HepG2 (cell line): ENCODE results near the gene KRTAP5-1. TPM values are rescaled to one million over a fixed set of nuclear protein-coding genes. Genes with fewer than 3 reads are reported as not detected.

Source experiments
- ATAC-seq: fragments of 200-7000 bp; cut with Tn5 transposase; 3 replicates; pipeline ENCODE4 v1.9.1; 2020; ENCODE audit warnings: mild to moderate bottlenecking, moderate library complexity
- BruUV-seq: library from RNA; stranded (reverse); fragments of 400-500 nt; replicated peaks from 2 replicates; lab custom pipeline; 2021; lab: Mats Ljungman, UMichigan
- CTCF ChIA-PET: fragments of 300-600 bp; formaldehyde crosslinking; extraction: SDS; loops from one replicate; lab custom pipeline; 2021; ENCODE audit warnings: low total read pairs, inconsistent platforms, low intra/inter-chr PET ratio; lab: Yijun Ruan, JAX
- POLR2A ChIA-PET: fragments of 350-600 bp; sonication (Branson Sonifier 250); formaldehyde crosslinking; loops from one replicate; lab custom pipeline; 2020; ENCODE audit warnings: antibody characterized with exemption, inconsistent platforms; lab: Yijun Ruan, JAX
- DNase-seq: peaks from one replicate; pipeline ENCODE4 v3.0.0-alpha.2; 2015; ENCODE audit warnings: low spot score
- FAIRE-seq: peaks from 3 replicates; lab custom pipeline; 2011; peaks lifted over from hg19 to GRCh38; lab: Jason Lieb, UNC
- H2AFZ ChIP-seq: one replicate; pipeline ENCODE4 v1.6.1; 2011; ENCODE audit warnings: low read length, inconsistent platforms
- H3K27ac ChIP-seq: fragments of 300-600 bp; 3 replicates; pipeline ENCODE4 v1.8.0; 2011; ENCODE audit warnings: mixed run types, mild to moderate bottlenecking, mixed read lengths, low read length, inconsistent platforms; ENCODE audit not compliant: insufficient read depth; ENCODE audit errors: extremely low read length
- H3K27me3 ChIP-seq, 2 experiments: fragments of 200-600 bp in 1 of 2; 2 replicates in 1 of 2; 3 replicates in 1 of 2; pipeline versions ENCODE4 v1.6.0 to v1.8.0; 2011; ENCODE audit warnings: low read length in 2 of 2, mild to moderate bottlenecking in 2 of 2, moderate library complexity in 2 of 2, inconsistent platforms in 1 of 2; ENCODE audit not compliant: insufficient read depth in 2 of 2, control insufficient read depth in 1 of 2
- H3K36me3 ChIP-seq, 2 experiments: fragments of 200-600 bp in 1 of 2; replicated peaks in 1 of 2; 2 replicates in 1 of 2; 3 replicates in 1 of 2; pipeline versions ENCODE4 v1.5.1 to v1.8.0; 2011; ENCODE audit warnings: low read length in 2 of 2, inconsistent platforms in 1 of 2; ENCODE audit not compliant: insufficient read depth in 2 of 2, control insufficient read depth in 1 of 2
- H3K4me1 ChIP-seq: 2 replicates; pipeline ENCODE4 v1.5.1; 2012; ENCODE audit warnings: low read length, inconsistent platforms; ENCODE audit not compliant: insufficient read depth
- H3K4me2 ChIP-seq: 2 replicates; pipeline ENCODE4 v1.6.0; 2011; ENCODE audit warnings: low read depth, low read length, inconsistent platforms
- H3K4me3 ChIP-seq, 3 experiments: fragments of 200-600 bp in 1 of 3; sonication (generic), shearing (Covaris generic) in 1 of 3; replicated peaks in 1 of 3; 2 replicates each; pipeline ENCODE4 v1.5.1; 2011 to 2016; ENCODE audit warnings: low read length in 3 of 3, inconsistent platforms in 2 of 3, low read depth in 2 of 3, mild to moderate bottlenecking in 2 of 3, control low read depth in 1 of 3, mixed read lengths in 1 of 3; ENCODE audit not compliant: insufficient read depth in 1 of 3
- H3K79me2 ChIP-seq: one replicate; pipeline ENCODE4 v1.6.1; 2011; ENCODE audit warnings: low read length, inconsistent platforms; ENCODE audit not compliant: insufficient read depth
- H3K9ac ChIP-seq: 2 replicates; pipeline ENCODE4 v1.6.0; 2011; ENCODE audit warnings: mild to moderate bottlenecking, low read depth, low read length, inconsistent platforms; ENCODE audit not compliant: insufficient read depth
- H3K9me3 ChIP-seq: 2 replicates; pipeline ENCODE4 v1.5.1; 2012; ENCODE audit warnings: mild to moderate bottlenecking, low read length
- H4K20me1 ChIP-seq: 2 replicates; pipeline ENCODE4 v1.6.0; 2011; ENCODE audit warnings: inconsistent platforms, mild to moderate bottlenecking, low read length, moderate library complexity; ENCODE audit not compliant: insufficient read depth
- MXD1 ChIP-seq: sonication (generic); formaldehyde crosslinking; IDR thresholded peaks from 2 replicates; pipeline ENCODE4 v1.4.0; 2020; ENCODE audit warnings: mild to moderate bottlenecking, missing genetic modification reagents
- PCBP1 ChIP-seq: fragments of 200-400 bp; formaldehyde crosslinking; IDR thresholded peaks from 2 replicates; pipeline ENCODE4 v1.6.1; 2017; ENCODE audit warnings: mild to moderate bottlenecking, low read depth, low read length, borderline replicate concordance
- RFX1 ChIP-seq: fragments of 450-650 bp; IDR thresholded peaks from 2 replicates; pipeline ENCODE4 v1.6.1; 2017
- TCF12 ChIP-seq, 2 experiments: fragments of 450-650 bp in 1 of 2; sonication (generic) in 1 of 2; formaldehyde crosslinking in 1 of 2; IDR thresholded peaks; 2 replicates each; pipeline versions ENCODE4 v1.6.1 to v1.8.0; 2017 to 2022; ENCODE audit warnings: antibody characterized with exemption in 1 of 2, mild to moderate bottlenecking in 1 of 2, missing genetic modification reagents in 1 of 2, moderate library complexity in 1 of 2
- TFDP2 ChIP-seq: sonication (generic); formaldehyde crosslinking; IDR thresholded peaks from 2 replicates; pipeline ENCODE4 v1.4.0; 2020; ENCODE audit warnings: missing genetic modification reagents
- ZBTB20 ChIP-seq: sonication (generic); formaldehyde crosslinking; IDR thresholded peaks from 2 replicates; pipeline ENCODE4 v1.8.1; 2023; ENCODE audit warnings: missing genetic modification reagents, low read depth, mild to moderate bottlenecking, borderline replicate concordance
- ZFP91 ChIP-seq: sonication (generic); formaldehyde crosslinking; IDR thresholded peaks from 2 replicates; pipeline ENCODE4 v1.9.0; 2022; ENCODE audit warnings: missing genetic modification reagents, mild to moderate bottlenecking, borderline replicate concordance
- ZNF24 ChIP-seq: fragments of 450-650 bp; IDR thresholded peaks from 2 replicates; pipeline ENCODE4 v1.6.1; 2017; ENCODE audit warnings: antibody characterized with exemption, mild to moderate bottlenecking
- ZNF563 ChIP-seq: sonication (generic); formaldehyde crosslinking; IDR thresholded peaks from 2 replicates; pipeline ENCODE4 v1.8.0; 2022; ENCODE audit warnings: mild to moderate bottlenecking, moderate library complexity, missing genetic modification reagents
- ZNF75D ChIP-seq: sonication (generic); formaldehyde crosslinking; IDR thresholded peaks from 2 replicates; pipeline ENCODE4 v1.8.1; 2023; ENCODE audit warnings: missing genetic modification reagents, mild to moderate bottlenecking, borderline replicate concordance
- ZSCAN25 ChIP-seq: sonication (generic); formaldehyde crosslinking; IDR thresholded peaks from 2 replicates; pipeline ENCODE4 v1.8.0; 2022; ENCODE audit warnings: mild to moderate bottlenecking, missing genetic modification reagents
- ZSCAN29 ChIP-seq: sonication (generic); formaldehyde crosslinking; conservative IDR thresholded peaks from 2 replicates; pipeline ENCODE4 v1.4.0; 2020; ENCODE audit warnings: mild to moderate bottlenecking, missing genetic modification reagents
- WGBS: methylation state at CpG from one replicate; pipeline ENCODE4 v1.1.6; 2017; ENCODE audit warnings: low lambda C conversion rate; 5-methylcytosine and 5-hydroxymethylcytosine counted together
- in situ Hi-C: cut with HindIII; loops from 2 replicates; pipeline ENCODE4 v1.10.0; 2017; ENCODE audit warnings: low pct_unique_long_range_greater_than_20kb; ENCODE audit not compliant: extremely low pct_ligation_motif_present
- intact Hi-C: fragments of 100-400 bp; cut with micrococcal nuclease; formaldehyde crosslinking; loops from one replicate; pipeline ENCODE4 v1.10.0; 2022; ENCODE audit not compliant: unreplicated experiment
- polyA plus RNA-seq, 8 experiments: library from polyadenylated mRNA; depleted of rRNA in 3 of 8; stranded (reverse) in 7 of 8; unstranded in 1 of 8; fragments of >200 nt; fragmentation: Illumina TruSeq in 4 of 8; extraction: Trizol in 4 of 8; gene quantifications; 2 replicates each; pipeline versions ENCODE4 v1.2.1 to v1.2.3, GENCODE V29; 2011 to 2016; ENCODE audit warnings: low read depth in 4 of 8, missing spikeins in 1 of 8, mixed read lengths in 1 of 8; ENCODE audit not compliant: insufficient read depth in 1 of 8
- total RNA-seq, 5 experiments: library from RNA; depleted of rRNA; stranded (reverse); fragments of >200 nt; fragmentation: Illumina TruSeq; extraction: Trizol; gene quantifications; 2 replicates each; pipeline ENCODE4 v1.2.3, GENCODE V29; 2016; ENCODE audit warnings: low read depth in 1 of 5

KRTAP5-1 gene
- total and polyA plus RNA-seq, 2 of the 13 experiments (the other 11 are each of a cell fraction or from before 2014, with no cell fraction given), result not detected

- peak; percentile 88 for TF ChIP-seq ZFP91 (CRISPR knock-in tag)
- TF ChIP-seq, all 625 proteins: peak for 3
These were observed 23.8 kb downstream of the KRTAP5-1 start (continued) for GRCh38 chr11:1561266-1561665.

- intact Hi-C loops (no loop called here), in situ Hi-C loops (no loop called here)
- ChIA-PET CTCF (no interaction called here), POLR2A (no interaction called here)
- WGBS, result 87% methylated on average over 3 of the region's 8 CpGs
- no peak overlapping the region for H3K4me2 ChIP-seq
- no peaks in the 10 kb centered on the region for H3K9me3 ChIP-seq
- no peak overlapping the region for H3K4me3 ChIP-seq
- no peaks in the 10 kb centered on the region for H3K79me2 ChIP-seq
- TF ChIP-seq TFDP2 (CRISPR knock-in tag), result no peak
- TF ChIP-seq MXD1 (CRISPR knock-in tag), result no peak
- TF ChIP-seq ZNF563 (CRISPR knock-in tag), result no peak
- no peak for TF ChIP-seq PCBP1
- TF ChIP-seq ZNF24, result no peak
- TF ChIP-seq ZSCAN25 (CRISPR knock-in tag), result no peak
- no peak for TF ChIP-seq ZBTB20 (CRISPR knock-in tag)
- no peak for TF ChIP-seq ZSCAN29 (CRISPR knock-in tag)
- TF ChIP-seq ZNF75D, result no peak
- TF ChIP-seq RFX1, result no peak
- no peak for TF ChIP-seq TCF12 (IDR thresholded peaks at IDR 0.05)
- TF ChIP-seq TCF12 (CRISPR knock-in tag; IDR thresholded peaks at IDR 0.05), result no peak
- no peak overlapping the region for H2AFZ ChIP-seq
- H3K27me3 ChIP-seq, result no peaks in the 10 kb centered on the region
- H3K4me1 ChIP-seq, result no peaks in the 10 kb centered on the region
- DNase-seq (no peak), FAIRE-seq (no peak), ATAC-seq (no peak)
- BruUV-seq, result no TSS peak
- peaks cover 4% of the 10 kb centered on the region; the same call in 1 of the 2 replicates for H4K20me1 ChIP-seq
- no peak overlapping the region for H3K9ac ChIP-seq
- peaks cover 0 to 1% of the 10 kb centered on the region in 2 experiments; a peak in 1 of 5 replicates for H3K36me3 ChIP-seq
- no peak overlapping the region for H3K27ac ChIP-seq
These were observed 24.3 kb downstream of the KRTAP5-1 start for GRCh38 chr11:1560649-1561251.
